WTC11 (cell line): Measurements from ENCODE around the gene ABCG4.

Experiments used
- EMX1 ChIP-seq: fragments of 250-450 bp; sonication (Bioruptor Pico); IDR thresholded peaks from 2 replicates; pipeline ENCODE4 v1.8.0; 2021; ENCODE audit warnings: mild to moderate bottlenecking
- ESRRA ChIP-seq: sonication (generic); formaldehyde crosslinking; IDR thresholded peaks from 2 replicates; pipeline ENCODE4 v1.8.1; 2022; ENCODE audit warnings: mild to moderate bottlenecking, missing genetic modification reagents, borderline replicate concordance
- IRF2 ChIP-seq: sonication (generic); formaldehyde crosslinking; IDR thresholded peaks from 2 replicates; pipeline ENCODE4 v1.8.0; 2022; ENCODE audit warnings: low read depth, missing genetic modification reagents, borderline replicate concordance
- OVOL2 ChIP-seq: fragments of 250-450 bp; sonication (Bioruptor Pico); IDR thresholded peaks from 2 replicates; pipeline ENCODE4 v1.9.0; 2021; ENCODE audit warnings: mild to moderate bottlenecking, borderline replicate concordance
- SP1 ChIP-seq: sonication (generic); formaldehyde crosslinking; conservative IDR thresholded peaks from 2 replicates; pipeline ENCODE4 v1.8.1; 2022; ENCODE audit warnings: missing genetic modification reagents
- TF ChIP-seq, protein P1 (sequence below): fragments of 200-600 bp; IDR thresholded peaks from 2 replicates; pipeline ENCODE4 v1.8.0; 2022; ENCODE audit warnings: antibody characterized with exemption
- TF ChIP-seq, protein P2 (sequence below): sonication (generic); formaldehyde crosslinking; IDR thresholded peaks from 2 replicates; pipeline ENCODE4 v1.8.1; 2022; ENCODE audit warnings: low read depth, missing genetic modification reagents, borderline replicate concordance
- TF ChIP-seq, protein P3 (sequence below): sonication (generic); formaldehyde crosslinking; IDR thresholded peaks from 2 replicates; pipeline ENCODE4 v1.8.1; 2023; ENCODE audit warnings: mild to moderate bottlenecking, missing genetic modification reagents, moderate library complexity

DNA sequence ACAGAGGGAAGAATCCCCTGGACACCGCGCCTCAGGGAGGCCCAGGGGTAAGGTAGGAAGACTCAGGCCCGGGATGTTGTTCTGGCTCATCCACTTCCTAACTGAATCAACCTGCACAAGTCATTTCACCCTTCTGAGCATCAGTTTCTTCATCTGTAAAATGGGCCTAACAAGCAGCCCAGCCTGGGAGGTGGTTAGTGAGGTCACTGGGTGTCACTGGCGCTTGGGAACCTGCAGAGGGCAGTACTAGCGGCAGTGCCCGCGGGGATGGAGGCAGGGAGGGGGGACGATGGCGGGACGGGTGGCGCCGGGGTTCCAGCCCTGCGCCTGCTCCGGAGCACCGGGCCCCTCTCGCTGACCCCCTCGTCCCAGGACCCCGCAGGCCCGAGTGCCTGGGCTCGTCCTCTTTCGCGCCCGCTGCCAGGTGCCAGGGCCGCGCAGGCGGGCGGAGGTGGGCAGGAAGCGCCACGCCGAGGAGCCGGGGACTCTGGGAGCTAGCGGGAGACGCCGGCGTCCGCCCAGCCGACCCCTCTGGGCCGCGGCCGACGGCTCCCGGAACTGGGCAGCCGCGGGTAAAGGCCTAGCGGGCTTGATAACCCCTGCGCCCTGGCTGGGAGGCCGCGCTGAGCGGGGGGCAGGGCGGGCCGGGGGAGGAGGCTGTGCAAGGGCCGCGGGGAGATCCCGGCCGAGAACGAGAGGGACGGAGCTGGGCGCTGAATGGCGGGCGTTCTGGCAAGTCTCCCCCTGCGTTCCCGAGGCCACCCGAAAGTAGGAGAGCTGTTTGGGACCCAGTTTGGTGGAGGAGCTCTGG lies 19.8 kb downstream of the ABCG4 start, which contains the start of gene NLRX1:
- TF ChIP-seq, protein P1, sequence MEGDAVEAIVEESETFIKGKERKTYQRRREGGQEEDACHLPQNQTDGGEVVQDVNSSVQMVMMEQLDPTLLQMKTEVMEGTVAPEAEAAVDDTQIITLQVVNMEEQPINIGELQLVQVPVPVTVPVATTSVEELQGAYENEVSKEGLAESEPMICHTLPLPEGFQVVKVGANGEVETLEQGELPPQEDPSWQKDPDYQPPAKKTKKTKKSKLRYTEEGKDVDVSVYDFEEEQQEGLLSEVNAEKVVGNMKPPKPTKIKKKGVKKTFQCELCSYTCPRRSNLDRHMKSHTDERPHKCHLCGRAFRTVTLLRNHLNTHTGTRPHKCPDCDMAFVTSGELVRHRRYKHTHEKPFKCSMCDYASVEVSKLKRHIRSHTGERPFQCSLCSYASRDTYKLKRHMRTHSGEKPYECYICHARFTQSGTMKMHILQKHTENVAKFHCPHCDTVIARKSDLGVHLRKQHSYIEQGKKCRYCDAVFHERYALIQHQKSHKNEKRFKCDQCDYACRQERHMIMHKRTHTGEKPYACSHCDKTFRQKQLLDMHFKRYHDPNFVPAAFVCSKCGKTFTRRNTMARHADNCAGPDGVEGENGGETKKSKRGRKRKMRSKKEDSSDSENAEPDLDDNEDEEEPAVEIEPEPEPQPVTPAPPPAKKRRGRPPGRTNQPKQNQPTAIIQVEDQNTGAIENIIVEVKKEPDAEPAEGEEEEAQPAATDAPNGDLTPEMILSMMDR, result peak; percentile 43; the same call in 1 of the 2 replicates
- TF ChIP-seq, protein P2, sequence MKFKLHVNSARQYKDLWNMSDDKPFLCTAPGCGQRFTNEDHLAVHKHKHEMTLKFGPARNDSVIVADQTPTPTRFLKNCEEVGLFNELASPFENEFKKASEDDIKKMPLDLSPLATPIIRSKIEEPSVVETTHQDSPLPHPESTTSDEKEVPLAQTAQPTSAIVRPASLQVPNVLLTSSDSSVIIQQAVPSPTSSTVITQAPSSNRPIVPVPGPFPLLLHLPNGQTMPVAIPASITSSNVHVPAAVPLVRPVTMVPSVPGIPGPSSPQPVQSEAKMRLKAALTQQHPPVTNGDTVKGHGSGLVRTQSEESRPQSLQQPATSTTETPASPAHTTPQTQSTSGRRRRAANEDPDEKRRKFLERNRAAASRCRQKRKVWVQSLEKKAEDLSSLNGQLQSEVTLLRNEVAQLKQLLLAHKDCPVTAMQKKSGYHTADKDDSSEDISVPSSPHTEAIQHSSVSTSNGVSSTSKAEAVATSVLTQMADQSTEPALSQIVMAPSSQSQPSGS (CRISPR knock-in tag), result peak; percentile 30; the same call in 1 of the 2 replicates
- TF ChIP-seq EMX1 (CRISPR knock-in tag), result peak; percentile 67
- TF ChIP-seq, protein P3, sequence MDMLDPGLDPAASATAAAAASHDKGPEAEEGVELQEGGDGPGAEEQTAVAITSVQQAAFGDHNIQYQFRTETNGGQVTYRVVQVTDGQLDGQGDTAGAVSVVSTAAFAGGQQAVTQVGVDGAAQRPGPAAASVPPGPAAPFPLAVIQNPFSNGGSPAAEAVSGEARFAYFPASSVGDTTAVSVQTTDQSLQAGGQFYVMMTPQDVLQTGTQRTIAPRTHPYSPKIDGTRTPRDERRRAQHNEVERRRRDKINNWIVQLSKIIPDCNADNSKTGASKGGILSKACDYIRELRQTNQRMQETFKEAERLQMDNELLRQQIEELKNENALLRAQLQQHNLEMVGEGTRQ (CRISPR knock-in tag), result peak; percentile 52
- peak; percentile 62 for TF ChIP-seq SP1 (CRISPR knock-in tag)
- no peak for TF ChIP-seq OVOL2 (CRISPR knock-in tag)
- TF ChIP-seq ESRRA (CRISPR knock-in tag), result no peak
- no peak for TF ChIP-seq IRF2
